ENCODE data around the gene MYF5. TPM values are rescaled to one million over a fixed set of nuclear protein-coding genes. Genes with fewer than 3 reads are reported as not detected.
"Not testable (repeated sequence)": the region's sequence is repeated elsewhere in the genome, so short reads cannot be mapped to it uniquely, and the experiment has no call there.

The MYF5 gene
- total RNA-seq (2021) (not detected in 2 replicates), Bru-seq, nascent RNA (not detected), BruChase-seq, experiment 1, labeled RNA remaining after a 2-hour chase (not detected), BruChase-seq, experiment 2, labeled RNA remaining after a 6-hour chase (not detected)
- long read RNA-seq: 0 reads

DNA sequence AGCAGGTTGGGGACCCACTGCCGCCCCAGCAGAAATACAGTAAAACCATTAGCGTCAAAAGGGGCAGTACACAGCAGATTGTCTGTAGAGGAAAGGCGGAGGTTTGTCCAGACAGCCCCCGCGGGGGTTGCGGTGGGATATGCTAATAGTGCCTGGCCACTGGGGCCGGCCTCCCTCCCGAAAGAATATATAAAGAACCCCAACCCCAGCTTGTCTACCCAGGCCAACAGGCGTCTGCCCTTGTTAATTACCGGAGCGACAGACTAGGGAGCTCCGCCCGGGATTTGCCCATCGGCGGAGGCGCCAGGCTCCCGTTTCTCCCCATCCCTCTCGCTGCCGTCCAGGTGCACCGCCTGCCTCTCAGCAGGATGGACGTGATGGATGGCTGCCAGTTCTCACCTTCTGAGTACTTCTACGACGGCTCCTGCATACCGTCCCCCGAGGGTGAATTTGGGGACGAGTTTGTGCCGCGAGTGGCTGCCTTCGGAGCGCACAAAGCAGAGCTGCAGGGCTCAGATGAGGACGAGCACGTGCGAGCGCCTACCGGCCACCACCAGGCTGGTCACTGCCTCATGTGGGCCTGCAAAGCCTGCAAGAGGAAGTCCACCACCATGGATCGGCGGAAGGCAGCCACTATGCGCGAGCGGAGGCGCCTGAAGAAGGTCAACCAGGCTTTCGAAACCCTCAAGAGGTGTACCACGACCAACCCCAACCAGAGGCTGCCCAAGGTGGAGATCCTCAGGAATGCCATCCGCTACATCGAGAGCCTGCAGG is at the start of gene MYF5:
TSS of gene MYF5 (plus strand) at position 217 of the 774 bp plus-strand sequence. CDS start at position 369, 152 bp downstream.
- Histone ChIP-seq H3K9me3 (ENCODE audit: insufficient read depth, low read depth) (no peaks in the 10 kb centered on the region), H3F3A (ENCODE audit: insufficient read depth, low read depth) (no peaks in the 10 kb centered on the region), H3K4me2 (no peak within 1 kb of the TSS), H3K4me1 (replicated peaks; ENCODE audit: insufficient read depth) (no peaks in the 10 kb centered on the region), H3K4me3 (no peak within 1 kb of the TSS), H3K9me2 (ENCODE audit: insufficient read depth) (no peaks in the 10 kb centered on the region), H4K20me1 (ENCODE audit: insufficient read depth) (no peaks in the 10 kb centered on the region), H3K79me2 (ENCODE audit: low read depth) (no peaks in the 10 kb centered on the region), H3K27me3 (ENCODE audit: insufficient read depth, low read depth) (no peaks in the 10 kb centered on the region), H2AFZ (0 out of 2 replicates have a peak within 1 kb of the TSS, but pooled peaks have one; percentile 59), H3K27ac (no peak within 1 kb of the TSS), H3K36me3 (ENCODE audit: low read depth) (no peaks in the 10 kb centered on the region)
- TF ChIP-seq EZH2 (IDR thresholded peaks at IDR 0.05; ENCODE audit: low read depth) (no peak), CTCF (conservative IDR thresholded peaks at IDR 0.05) (no peak)
- CTCF ChIA-PET: no interaction called here
- POLR2A ChIA-PET (ENCODE audit: unreplicated experiment): no interaction called here
- intact Hi-C loops (cut with micrococcal nuclease; ENCODE audit: unreplicated experiment): no loop called here
- no TSS peak for BruUV-seq (replicated peaks)
- no peak for DNase-seq

GRCh38 chr12:80670214-80670613 is 46.5 kb upstream of the MYF5 start:
- H3K9me3 ChIP-seq (ENCODE audit: insufficient read depth, low read depth): no peaks in the 10 kb centered on the region
- no peaks in the 10 kb centered on the region for H3K9me2 ChIP-seq (ENCODE audit: insufficient read depth)
- TF ChIP-seq CTCF (conservative IDR thresholded peaks at IDR 0.05) (no peak), EZH2 (IDR thresholded peaks at IDR 0.05; ENCODE audit: low read depth) (no peak)
- no peak overlapping the region for H3K4me3 ChIP-seq
- POLR2A ChIA-PET (ENCODE audit: unreplicated experiment): no interaction called here
- H3K4me1 ChIP-seq (replicated peaks; ENCODE audit: insufficient read depth): no peaks in the 10 kb centered on the region
- intact Hi-C loops (cut with micrococcal nuclease; ENCODE audit: unreplicated experiment): no loop called here
- CTCF ChIA-PET: no interaction called here
- H2AFZ ChIP-seq: no peak overlapping the region
- no peak overlapping the region for H3K27ac ChIP-seq
- DNase-seq: no peak
- H3K27me3 ChIP-seq (ENCODE audit: insufficient read depth, low read depth): no peaks in the 10 kb centered on the region
- H3K4me2 ChIP-seq: no peak overlapping the region
- H3K79me2 ChIP-seq (ENCODE audit: low read depth): no peaks in the 10 kb centered on the region
- H4K20me1 ChIP-seq (ENCODE audit: insufficient read depth): no peaks in the 10 kb centered on the region
- no TSS peak for BruUV-seq (replicated peaks)
- H3F3A ChIP-seq (ENCODE audit: insufficient read depth, low read depth): no peaks in the 10 kb centered on the region
- no peaks in the 10 kb centered on the region for H3K36me3 ChIP-seq (ENCODE audit: low read depth)

GRCh38 chr12:80676042-80676636 is 40.6 kb upstream of the MYF5 start:
- H3K4me1 ChIP-seq (replicated peaks; ENCODE audit: insufficient read depth); H3K9me2 ChIP-seq (ENCODE audit: insufficient read depth); DNase-seq; H4K20me1 ChIP-seq (ENCODE audit: insufficient read depth); POLR2A ChIA-PET (ENCODE audit: unreplicated experiment); H3F3A ChIP-seq (ENCODE audit: insufficient read depth, low read depth); BruUV-seq (replicated peaks); H3K9me3 ChIP-seq (ENCODE audit: insufficient read depth, low read depth); H3K4me2 ChIP-seq; CTCF ChIA-PET; H3K27me3 ChIP-seq (ENCODE audit: insufficient read depth, low read depth); H3K79me2 ChIP-seq (ENCODE audit: low read depth); H3K4me3 ChIP-seq; intact Hi-C loops (cut with micrococcal nuclease; ENCODE audit: unreplicated experiment); H3K36me3 ChIP-seq (ENCODE audit: low read depth); H3K27ac ChIP-seq: not testable (repeated sequence)
- 0 out of 2 replicates have a peak overlapping the region, but pooled peaks have one; percentile 10 for H2AFZ ChIP-seq
